Measurements from ENCODE around the gene ADGRL2. TPM values are rescaled to one million over a fixed set of nuclear protein-coding genes. Genes with fewer than 3 reads are reported as not detected.

ADGRL2 gene
- total RNA-seq, 1 donor from 2014 or later: 104 TPM

DNA sequence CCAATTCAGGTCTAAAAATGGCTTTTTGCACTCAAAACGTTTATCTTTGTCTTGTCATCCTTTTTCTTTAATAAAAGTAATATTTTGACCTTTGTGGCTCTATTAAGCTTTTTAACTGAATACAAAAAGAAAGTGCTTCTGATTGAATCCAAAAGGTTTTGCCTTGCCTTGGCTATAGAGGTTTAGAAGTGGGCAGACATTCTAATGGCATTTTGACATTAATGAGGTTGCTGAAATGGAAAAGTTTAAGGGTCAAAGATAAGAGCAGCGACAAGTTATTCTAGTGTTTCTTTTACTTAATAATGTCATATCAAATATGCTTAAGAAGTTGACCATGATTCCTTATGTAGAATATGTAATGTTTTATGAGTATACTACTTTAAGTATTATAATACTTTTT is 120.2 kb downstream of the ADGRL2 start:
- no peaks in the 10 kb centered on the region for H3K36me3 ChIP-seq
- H3K27ac ChIP-seq: no peak overlapping the region
- TF ChIP-seq CTCF (IDR thresholded peaks at IDR 0.05): no peak
- intact Hi-C loops (cut with DNase I): no loop called here
- no peak for DNase-seq
- no peaks in the 10 kb centered on the region for H3K27me3 ChIP-seq
- no peak overlapping the region for H3K4me3 ChIP-seq
- no peak for ATAC-seq
- H3K9me3 ChIP-seq: no peaks in the 10 kb centered on the region
- H3K4me1 ChIP-seq: peaks cover 10% of the 10 kb centered on the region

DNA sequence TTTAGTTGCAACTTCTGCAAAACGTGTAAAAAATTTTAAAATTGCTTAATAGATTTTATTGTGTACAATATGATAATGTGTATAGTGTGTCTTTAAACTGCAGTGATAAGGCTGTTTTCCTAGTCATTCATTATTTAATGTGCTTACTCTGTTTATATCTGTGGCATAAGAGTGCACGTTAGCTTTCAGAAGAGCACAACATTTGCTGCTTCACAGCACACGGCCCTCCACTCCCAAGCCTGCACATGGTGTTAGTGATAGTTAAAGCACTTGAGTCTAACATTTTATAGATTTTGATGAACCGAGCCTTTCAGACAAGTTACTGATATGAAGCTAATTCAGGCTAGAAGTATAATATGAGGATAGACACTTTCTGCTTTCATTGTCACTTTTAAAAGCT is 120.6 kb downstream of the ADGRL2 start:
- DNase-seq: no peak
- H3K27ac ChIP-seq: no peak overlapping the region
- no peaks in the 10 kb centered on the region for H3K9me3 ChIP-seq
- no peak overlapping the region for H3K4me3 ChIP-seq
- H3K27me3 ChIP-seq: no peaks in the 10 kb centered on the region
- no peaks in the 10 kb centered on the region for H3K36me3 ChIP-seq
- ATAC-seq: no peak
- peaks cover 10% of the 10 kb centered on the region for H3K4me1 ChIP-seq
- TF ChIP-seq CTCF (IDR thresholded peaks at IDR 0.05): no peak
- intact Hi-C loops (cut with DNase I): no loop called here

DNA sequence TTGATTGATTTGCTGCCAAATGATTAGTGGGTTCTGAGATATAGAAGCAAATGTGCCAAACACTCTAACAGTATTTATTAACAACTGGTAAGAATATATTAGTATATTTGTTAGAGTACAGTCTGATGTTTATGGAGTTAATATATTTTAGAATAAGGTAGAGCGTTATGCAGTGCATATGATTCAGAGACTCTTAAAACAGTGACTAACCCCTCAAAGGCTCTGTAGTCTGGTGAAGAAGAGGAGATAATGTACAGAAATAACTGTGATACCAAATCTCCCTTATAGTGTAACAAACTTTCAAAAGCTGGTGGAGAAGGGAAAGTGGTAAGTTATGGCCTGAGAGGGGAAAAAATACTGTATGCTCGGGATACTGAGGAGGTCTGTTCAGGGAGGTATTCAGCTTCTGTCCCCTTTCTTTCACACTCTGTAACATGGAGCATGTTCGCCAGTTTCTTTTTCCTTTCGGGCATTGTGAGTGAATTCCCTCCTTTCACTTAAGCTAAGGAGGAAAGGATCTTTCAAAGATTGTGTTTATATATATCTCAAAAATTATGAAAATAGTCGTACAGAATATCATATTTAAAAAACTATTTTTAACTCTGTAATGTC is 121.2 kb downstream of the ADGRL2 start:
- intact Hi-C loops (cut with DNase I): no loop called here
- H3K4me3 ChIP-seq: no peak overlapping the region
- no peaks in the 10 kb centered on the region for H3K36me3 ChIP-seq
- H3K27ac ChIP-seq: no peak overlapping the region
- H3K27me3 ChIP-seq: no peaks in the 10 kb centered on the region
- no peak for DNase-seq
- H3K9me3 ChIP-seq: no peaks in the 10 kb centered on the region
- no peak for ATAC-seq
- peaks cover 10% of the 10 kb centered on the region for H3K4me1 ChIP-seq
- TF ChIP-seq CTCF (IDR thresholded peaks at IDR 0.05): no peak

DNA sequence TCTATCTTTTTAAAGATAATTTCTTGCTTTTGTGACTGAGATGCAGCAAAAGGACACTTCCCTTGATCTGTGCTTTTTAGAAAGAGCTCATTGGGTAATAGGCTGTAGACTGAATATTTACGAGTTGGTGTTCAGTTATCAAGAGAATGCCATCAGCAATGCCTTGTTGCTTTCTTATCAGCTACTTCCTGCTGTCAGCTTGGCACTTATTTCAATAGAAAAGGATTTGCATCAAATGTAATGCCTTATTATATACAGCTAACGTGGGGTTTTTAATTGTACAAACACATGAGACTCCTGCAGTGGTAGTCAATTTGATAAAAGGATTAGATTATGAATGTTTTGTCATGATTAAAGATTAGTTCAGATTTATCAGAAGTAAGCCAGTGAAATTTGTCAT is 122.2 kb downstream of the ADGRL2 start:
- H3K36me3 ChIP-seq: no peaks in the 10 kb centered on the region
- DNase-seq (no peak), ATAC-seq (no peak)
- H3K27me3 ChIP-seq: no peaks in the 10 kb centered on the region
- no peak overlapping the region for H3K4me3 ChIP-seq
- H3K4me1 ChIP-seq: peaks cover 10% of the 10 kb centered on the region
- H3K9me3 ChIP-seq: no peaks in the 10 kb centered on the region
- intact Hi-C loops (cut with DNase I): no loop called here
- H3K27ac ChIP-seq: no peak overlapping the region
- no peak for TF ChIP-seq CTCF (IDR thresholded peaks at IDR 0.05)

DNA sequence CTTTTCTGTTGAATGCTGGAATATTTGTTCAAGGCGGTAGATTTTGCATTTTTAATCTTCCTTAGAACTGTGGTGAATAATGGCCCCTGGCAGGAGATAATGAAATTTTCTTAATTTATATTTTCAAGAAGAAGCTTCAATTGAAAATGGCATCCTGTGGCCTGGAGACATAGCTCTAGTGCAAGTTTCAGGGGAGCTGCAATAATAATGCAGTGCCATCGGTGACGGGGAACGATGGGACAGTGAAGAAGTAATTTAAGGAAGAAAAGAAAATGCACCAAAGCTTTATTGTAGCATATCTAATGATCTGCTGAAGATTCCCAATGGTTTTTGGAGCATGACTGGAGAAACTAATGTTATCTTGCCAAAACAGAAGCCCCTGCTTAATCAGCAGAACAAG is 128.4 kb downstream of the ADGRL2 start:
- no peaks in the 10 kb centered on the region for H3K27me3 ChIP-seq
- intact Hi-C loops (cut with DNase I): no loop called here
- no peak overlapping the region for H3K27ac ChIP-seq
- no peak overlapping the region for H3K4me3 ChIP-seq
- ATAC-seq: no peak
- no peaks in the 10 kb centered on the region for H3K9me3 ChIP-seq
- no peaks in the 10 kb centered on the region for H3K4me1 ChIP-seq
- no peak for TF ChIP-seq CTCF (IDR thresholded peaks at IDR 0.05)
- no peaks in the 10 kb centered on the region for H3K36me3 ChIP-seq
- DNase-seq: no peak

- no peak for DNase-seq
- H3K36me3 ChIP-seq: no peaks in the 10 kb centered on the region
- no peaks in the 10 kb centered on the region for H3K27me3 ChIP-seq
- H3K4me1 ChIP-seq: peaks cover 3% of the 10 kb centered on the region
- no peaks in the 10 kb centered on the region for H3K9me3 ChIP-seq
- intact Hi-C loops (cut with DNase I): no loop called here
- H3K27ac ChIP-seq: no peak overlapping the region
- TF ChIP-seq CTCF (IDR thresholded peaks at IDR 0.05): no peak
- ATAC-seq: no peak
- H3K4me3 ChIP-seq: no peak overlapping the region
Observed at GRCh38 chr1:81936853-81937252, 136.1 kb downstream of the ADGRL2 start.
